Hepatocyte (in vitro differentiated cells): ENCODE data around the gene THYN1.

ENCODE experiments used
- EZH2 ChIP-seq: fragments of 200-600 bp; sonication (generic); IDR thresholded peaks from 2 replicates; pipeline ENCODE4 v1.6.1; 2016; ENCODE audit warnings: antibody characterized with exemption, mild to moderate bottlenecking, borderline replicate concordance
- TF ChIP-seq, protein P1 (sequence below): fragments of 200-600 bp; sonication (generic); IDR thresholded peaks from 2 replicates; pipeline ENCODE4 v1.5.1; 2016; ENCODE audit warnings: antibody characterized with exemption, mild to moderate bottlenecking; ENCODE audit not compliant: poor library complexity

DNA sequence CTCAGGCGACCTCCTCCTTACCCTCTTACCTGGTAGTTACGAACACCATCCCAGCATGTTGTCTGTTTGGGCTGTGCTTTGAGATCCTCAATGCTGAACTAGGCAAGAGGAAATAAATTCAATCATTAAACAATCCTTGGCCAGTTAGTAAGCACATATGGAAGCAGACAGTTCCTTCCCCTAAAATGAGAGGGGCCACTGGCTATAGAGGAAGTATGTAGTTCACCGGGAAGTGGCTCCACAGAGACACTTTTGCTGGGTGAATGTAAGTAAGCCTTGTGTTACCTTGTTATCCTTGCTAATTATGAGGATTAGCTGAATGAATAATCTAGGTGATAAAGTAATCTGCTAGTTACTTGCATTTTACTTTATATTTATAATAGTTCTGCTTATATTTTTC, 2.9 kb downstream of the THYN1 start:
- TF ChIP-seq, protein P1, sequence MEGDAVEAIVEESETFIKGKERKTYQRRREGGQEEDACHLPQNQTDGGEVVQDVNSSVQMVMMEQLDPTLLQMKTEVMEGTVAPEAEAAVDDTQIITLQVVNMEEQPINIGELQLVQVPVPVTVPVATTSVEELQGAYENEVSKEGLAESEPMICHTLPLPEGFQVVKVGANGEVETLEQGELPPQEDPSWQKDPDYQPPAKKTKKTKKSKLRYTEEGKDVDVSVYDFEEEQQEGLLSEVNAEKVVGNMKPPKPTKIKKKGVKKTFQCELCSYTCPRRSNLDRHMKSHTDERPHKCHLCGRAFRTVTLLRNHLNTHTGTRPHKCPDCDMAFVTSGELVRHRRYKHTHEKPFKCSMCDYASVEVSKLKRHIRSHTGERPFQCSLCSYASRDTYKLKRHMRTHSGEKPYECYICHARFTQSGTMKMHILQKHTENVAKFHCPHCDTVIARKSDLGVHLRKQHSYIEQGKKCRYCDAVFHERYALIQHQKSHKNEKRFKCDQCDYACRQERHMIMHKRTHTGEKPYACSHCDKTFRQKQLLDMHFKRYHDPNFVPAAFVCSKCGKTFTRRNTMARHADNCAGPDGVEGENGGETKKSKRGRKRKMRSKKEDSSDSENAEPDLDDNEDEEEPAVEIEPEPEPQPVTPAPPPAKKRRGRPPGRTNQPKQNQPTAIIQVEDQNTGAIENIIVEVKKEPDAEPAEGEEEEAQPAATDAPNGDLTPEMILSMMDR = no peak
- TF ChIP-seq EZH2 = no peak
